ENCODE measurements around the gene ANK3.

- TF ChIP-seq CTCF (IDR thresholded peaks at IDR 0.05; ENCODE audit: low read length) = no peak
- no peak for TF ChIP-seq EZH2 (optimal IDR thresholded peaks at IDR 0.05; ENCODE audit: low read depth, low read length)
- no peak for TF ChIP-seq EZH2phosphoT487 (IDR thresholded peaks at IDR 0.05; ENCODE audit: low read length)
Observed at GRCh38 chr10:60384011-60384410, 5.7 kb downstream of the ANK3 start.

Measured in MM.1S (cell line).